ENCODE data around the gene TMEM134.
A peak's percentile ranks its signal among the peaks of the same experiment; 100 is the strongest.
"Not testable (repeated sequence)": the region's sequence is repeated elsewhere in the genome, so short reads cannot be mapped to it uniquely, and the experiment has no call there.

TMEM134 gene

DNA sequence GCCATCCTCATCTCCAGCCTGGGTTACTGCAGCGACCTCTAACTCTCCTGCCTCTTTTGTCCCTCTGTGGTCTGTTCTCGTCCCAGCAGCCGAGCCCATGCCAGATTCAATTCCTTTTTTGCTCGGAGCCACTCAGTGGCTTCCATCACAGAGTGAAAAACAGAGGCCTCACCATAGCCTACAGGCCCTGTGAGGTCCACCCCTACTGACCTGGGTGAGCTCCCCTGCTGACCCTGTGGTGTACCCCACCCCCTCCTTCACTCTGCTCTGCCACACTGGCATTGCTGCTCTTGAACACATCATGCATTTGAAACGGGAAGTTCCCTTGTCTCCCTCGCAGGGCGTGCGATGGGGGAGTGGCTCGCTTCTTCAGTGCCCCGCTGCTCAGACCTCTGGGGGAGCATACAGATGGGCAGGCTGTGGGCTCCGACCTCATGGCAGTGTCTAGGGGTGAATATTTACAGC lies 15.8 kb upstream of the TMEM134 start:
- peak; percentile 65 for DNase-seq

DNA sequence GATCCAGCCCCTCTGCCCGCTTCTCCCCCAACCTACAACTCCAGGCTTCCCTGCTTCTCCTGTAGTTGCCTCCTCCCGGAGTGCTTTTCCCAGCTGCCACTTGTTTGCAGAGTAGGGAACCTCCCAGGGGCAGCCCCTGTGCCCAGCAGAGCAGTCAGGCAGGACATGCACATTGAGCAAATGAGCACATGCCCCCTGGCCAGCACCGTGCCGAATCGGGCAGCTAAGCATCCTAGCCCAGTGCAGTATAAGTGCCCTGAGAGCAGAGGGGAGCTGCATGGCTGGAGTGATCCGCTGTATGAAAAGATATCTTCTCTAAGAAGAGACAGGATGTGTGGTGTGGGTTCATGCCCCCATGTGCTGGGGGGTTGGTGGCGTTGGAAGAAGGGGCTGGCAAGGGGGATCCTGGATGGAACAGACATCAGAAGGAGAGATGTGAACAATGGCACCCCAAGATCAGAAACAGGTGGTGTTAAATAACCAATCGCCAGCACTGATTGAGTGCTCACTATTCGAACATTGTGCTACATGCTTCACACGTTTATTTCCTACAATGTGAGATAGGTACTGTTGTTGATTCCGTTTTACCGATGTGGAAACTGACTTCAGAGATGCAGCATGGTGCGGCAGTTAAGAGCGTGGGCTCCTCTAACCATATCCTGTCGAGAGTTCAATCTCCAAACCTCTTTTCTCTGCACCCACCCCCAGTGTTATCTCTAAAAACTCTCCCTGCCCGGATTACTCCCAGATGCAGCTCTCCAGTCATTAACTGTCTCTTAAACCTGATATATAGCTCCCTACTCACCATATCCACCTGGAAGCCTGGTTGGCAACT lies 15.0 kb upstream of the TMEM134 start:
- no peak for DNase-seq

DNA sequence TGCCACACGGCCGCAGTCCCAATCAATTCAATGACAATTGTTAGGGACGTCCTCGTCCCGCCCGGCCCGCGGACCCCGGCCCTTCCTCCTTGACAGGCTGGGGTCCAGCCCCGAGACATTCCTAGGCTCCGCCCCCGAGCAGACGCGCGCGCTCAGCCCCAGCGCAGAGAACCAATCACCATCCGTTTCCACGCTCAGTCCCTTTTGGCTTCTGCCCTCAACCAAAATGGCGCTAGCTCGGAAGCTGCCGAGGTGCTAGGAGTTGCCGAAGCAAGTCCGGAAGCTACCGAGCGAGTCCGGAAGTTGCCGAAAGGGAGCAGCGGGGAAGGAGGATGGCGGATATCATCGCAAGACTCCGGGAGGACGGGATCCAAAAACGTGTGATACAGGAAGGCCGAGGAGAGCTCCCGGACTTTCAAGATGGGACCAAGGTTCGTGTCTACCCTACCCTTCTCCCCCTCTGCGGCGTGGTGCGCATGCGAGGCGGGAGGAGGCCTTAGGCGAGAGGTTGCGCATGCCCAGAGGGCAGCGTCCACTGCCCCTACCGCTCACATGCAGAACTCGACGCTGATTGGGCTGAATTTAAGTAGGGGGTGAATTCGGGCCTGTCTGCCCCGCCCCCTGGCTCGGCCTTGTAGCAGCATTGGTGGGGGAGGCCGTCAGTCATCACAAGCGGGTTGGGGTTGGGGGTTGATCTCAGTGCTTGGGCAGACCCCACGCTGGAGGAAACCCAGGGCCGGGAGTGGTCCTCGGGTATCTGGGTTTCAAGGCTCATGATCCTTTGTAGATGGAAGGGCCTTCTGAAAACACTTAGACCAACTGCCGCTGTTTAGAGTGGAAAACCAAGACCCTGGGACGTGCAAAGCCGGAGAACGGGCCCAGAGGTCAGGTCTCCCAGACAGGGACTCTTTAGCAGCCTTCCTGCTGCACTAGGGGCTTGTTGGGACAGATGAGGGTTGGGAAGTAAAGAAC lies 14.1 kb upstream of the TMEM134 start, which contains the start of gene AIP:
Gene AIP (plus strand): TSS at position 200 of the 972 bp plus-strand sequence. CDS start 133 bp downstream, at position 333.
- DNase-seq, result peak; percentile 98

DNA sequence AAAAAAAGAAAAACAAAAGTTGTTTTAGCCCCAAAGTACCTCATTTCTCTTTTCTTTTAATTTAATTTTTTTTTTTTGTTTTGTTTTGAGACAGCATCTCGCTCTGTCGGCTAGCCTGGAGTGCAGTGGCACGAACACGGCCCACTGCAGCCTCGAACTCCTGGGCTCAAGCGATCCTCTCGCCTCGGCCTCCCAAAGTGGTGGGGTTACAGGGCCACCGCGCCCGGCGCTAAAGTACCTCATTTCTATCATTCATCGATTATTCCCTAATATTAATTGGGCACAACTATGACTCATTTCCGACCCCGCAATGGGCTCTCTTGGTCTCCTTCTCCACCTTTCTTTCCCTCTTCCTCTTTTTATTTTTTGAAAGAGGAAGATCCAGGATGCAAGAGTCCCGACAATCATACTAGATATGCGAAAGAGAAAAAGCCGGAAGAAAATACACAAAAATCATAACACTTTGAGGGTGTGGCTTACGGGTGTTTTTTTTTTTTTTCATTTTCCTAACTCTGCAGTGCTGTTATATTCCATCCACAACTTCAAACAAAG lies 13.3 kb upstream of the TMEM134 start:
- DNase-seq, result peak; percentile 70

GRCh38 chr11:67477344-67478050 lies 8.4 kb upstream of the TMEM134 start:
- not testable (repeated sequence) for DNase-seq

GRCh38 chr11:67476692-67477091 lies 7.6 kb upstream of the TMEM134 start:
- DNase-seq, result not testable (repeated sequence)

DNA sequence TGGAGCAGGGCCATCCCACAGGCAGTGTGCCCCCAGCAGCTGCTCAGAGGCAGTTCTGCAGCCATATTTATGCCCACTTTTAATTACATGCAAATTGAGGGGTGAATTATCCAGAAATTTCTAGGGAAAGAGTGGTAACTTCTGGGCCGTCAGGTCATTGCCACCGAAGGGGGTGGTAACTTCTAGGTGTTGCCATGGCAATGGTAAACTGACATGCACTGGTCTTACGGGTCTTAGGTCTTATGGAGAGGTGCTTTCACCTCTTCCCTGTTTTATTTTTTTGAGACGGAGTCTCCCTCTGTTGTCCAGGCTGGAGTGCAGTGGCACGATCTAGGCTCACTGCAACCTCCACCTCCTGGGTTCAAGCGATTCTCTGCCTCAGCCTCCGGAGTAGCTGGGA lies 3.8 kb upstream of the TMEM134 start:
- no peak for DNase-seq

GRCh38 chr11:67470337-67471002 lies 1.4 kb upstream of the TMEM134 start:
- DNase-seq, result no peak

GRCh38 chr11:67469508-67469811 lies 409 bp upstream of the TMEM134 start:
- no peak for DNase-seq

DNA sequence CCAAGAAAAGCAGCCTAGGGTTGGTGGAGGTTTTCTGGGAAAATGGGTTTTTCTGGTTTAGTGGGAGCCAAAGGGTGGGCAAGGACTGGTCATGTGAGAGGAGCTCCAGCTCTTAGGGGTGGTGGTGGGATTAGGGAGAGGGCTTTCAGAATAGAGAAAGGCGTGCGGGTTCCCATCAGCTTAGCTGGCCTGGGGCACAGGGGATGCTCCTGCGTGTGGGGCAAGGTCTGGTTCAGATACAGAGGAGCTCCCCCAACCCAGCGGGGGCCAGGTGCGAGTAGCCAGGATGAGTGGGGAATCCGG lies 644 bp downstream of the TMEM134 start:
- DNase-seq, result no peak

DNA sequence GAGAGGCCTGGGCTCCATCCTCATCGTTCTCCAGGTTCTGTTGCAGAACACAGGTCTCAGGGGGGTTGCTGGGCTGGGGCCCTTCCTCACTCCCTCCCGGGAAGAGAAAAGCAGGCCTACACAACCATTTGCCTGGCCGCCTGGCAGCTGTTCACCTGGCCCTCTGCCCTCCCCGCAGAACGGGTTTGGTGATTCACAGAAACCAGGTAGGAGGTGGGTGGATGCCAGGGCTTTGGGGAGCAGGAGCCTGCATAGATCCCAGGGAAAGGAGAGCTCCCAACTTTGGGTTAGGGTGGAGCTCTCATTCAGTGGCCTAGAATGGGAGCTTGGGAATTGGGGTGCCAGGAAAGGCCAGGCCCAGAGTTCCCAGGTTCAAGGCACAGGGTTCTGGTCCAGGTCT lies 995 bp downstream of the TMEM134 start:
- DNase-seq, result no peak

GRCh38 chr11:67466962-67467771 lies 1.9 kb downstream of the TMEM134 start:
- DNase-seq, result no peak

DNA sequence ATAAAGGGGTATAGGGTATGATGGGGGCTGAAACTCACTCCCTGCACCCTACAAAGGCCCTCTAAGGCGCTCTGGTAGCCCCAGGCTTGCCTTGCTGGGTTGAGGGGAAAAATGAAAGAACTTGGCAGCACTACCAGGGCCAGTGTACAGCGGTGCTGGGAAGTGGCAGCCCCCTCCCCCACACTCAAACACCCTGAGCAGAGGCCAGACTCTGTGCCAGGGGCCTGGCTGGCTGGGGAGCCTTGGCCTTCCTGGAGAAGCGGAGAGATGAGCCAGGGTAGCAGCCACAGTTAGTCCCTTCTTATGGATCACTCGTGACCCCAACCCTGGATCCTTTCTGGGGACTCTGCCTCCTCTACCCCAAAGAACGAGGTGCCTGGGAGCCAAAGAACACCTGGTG lies 2.7 kb downstream of the TMEM134 start:
- DNase-seq, result no peak

DNA sequence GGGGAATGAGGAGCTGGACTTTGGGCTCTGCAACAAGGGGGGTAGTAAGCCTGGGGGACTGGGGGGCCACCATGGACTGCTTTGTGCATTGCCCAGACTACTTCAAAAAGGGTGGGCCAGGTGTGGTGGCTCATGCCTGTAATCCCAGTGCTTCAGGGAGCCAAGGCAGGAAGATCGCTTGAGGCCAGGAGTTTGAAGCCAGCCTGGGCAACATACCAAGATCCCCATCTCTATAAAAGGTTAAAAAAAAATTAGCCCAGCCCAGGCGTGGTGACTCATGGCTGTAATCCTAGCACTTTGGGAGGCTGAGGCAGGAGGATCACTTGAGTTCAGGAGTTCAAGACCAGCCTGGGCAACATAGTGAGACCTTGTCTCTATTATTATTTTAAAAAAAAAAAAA lies 3.5 kb downstream of the TMEM134 start:
- DNase-seq, result not testable (repeated sequence)

DNA sequence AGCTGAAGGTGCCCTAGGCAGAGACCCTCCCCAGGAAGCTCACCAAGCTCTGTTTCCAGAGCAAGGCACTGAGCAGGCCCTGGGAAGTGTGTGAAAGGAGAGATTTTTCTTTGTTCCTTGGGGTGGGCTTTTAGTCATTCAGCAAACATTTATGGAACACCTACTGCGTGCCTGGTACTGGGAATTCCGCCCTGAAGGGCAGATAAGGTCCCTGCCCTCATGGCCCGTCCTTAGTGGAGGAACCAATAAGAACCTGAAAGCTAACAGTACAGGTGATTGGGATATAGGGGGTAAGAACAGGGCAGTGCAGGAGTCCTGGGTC lies 3.9 kb downstream of the TMEM134 start:
- DNase-seq, result no peak

DNA sequence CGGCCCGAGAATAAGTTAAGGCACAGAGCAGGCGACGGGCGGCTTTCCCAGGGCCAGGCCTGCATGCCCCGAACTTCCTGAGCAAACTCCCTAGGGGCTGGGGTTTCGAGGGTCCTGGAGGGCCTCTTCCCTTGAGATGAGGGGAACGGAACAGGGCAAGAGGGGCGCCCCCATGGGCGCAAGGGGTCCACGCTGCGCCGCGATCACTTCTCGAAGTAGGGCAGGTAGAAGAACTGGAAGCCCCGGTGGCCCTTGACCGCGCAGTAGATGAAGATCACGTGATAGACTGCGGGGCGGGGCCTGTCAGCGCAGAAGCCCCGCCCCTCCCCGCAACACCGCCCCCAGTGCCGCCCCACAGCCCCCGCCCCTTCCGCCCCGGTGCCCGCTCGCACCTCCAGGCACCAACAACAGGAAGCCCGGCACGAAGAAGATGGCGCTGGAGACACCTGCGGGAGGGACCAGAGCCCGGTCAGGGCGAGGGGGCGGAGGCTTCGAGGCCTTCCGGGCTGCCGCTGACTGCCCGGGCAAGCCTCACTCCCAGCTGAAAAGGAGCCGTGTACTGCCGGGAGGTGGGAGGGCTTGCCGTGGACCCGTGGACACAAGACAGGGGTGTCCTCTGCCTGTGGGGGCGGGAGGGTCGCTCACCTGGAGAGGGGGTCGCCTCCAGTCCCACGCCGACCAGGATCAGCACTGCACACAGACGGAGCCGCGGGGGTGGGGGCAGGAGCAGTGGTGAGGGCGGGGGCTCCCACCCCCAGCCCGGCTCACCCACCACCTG lies 4.5 kb downstream of the TMEM134 start:
- DNase-seq, result peak; percentile 89

GRCh38 chr11:67463680-67464410 lies 5.2 kb downstream of the TMEM134 start:
- DNase-seq, result peak; percentile 91

GRCh38 chr11:67463186-67463585 lies 5.9 kb downstream of the TMEM134 start:
- no peak for DNase-seq

- no peak for DNase-seq
These were observed 10.8 kb downstream of the TMEM134 start for GRCh38 chr11:67458266-67458665.

- DNase-seq, result no peak
These were observed 11.6 kb downstream of the TMEM134 start for GRCh38 chr11:67457453-67457852.

Measured in suppressor macrophage treated with lipopolysaccharide for 4 hours (primary cell).